ENCODE results near the gene CHL1.
"Not testable (repeated sequence)": the region's sequence is repeated elsewhere in the genome, so short reads cannot be mapped to it uniquely, and the experiment has no call there.

CHL1 gene

DNA sequence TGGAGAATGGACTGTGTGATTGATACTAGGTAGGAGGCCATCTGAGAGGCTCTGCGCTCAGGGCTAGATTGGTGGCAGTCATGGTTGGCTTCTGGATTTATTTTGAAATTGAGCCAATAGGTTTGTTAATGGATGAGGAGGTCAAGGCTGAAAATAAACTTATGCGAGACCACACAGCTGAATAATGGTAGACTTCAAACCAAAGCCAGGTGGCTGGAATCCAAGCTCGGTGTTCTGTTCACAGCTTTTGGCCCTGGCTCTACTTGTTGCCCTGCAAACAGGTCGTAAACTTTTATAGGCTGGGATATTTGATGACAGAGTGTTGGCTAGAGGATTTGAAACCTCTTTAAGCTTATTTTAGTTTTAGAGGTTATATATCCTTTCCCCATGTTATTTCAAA, 160.4 kb downstream of the CHL1 start:
- no peak for DNase-seq (ENCODE audit: low read depth)
- TF ChIP-seq, protein P1, sequence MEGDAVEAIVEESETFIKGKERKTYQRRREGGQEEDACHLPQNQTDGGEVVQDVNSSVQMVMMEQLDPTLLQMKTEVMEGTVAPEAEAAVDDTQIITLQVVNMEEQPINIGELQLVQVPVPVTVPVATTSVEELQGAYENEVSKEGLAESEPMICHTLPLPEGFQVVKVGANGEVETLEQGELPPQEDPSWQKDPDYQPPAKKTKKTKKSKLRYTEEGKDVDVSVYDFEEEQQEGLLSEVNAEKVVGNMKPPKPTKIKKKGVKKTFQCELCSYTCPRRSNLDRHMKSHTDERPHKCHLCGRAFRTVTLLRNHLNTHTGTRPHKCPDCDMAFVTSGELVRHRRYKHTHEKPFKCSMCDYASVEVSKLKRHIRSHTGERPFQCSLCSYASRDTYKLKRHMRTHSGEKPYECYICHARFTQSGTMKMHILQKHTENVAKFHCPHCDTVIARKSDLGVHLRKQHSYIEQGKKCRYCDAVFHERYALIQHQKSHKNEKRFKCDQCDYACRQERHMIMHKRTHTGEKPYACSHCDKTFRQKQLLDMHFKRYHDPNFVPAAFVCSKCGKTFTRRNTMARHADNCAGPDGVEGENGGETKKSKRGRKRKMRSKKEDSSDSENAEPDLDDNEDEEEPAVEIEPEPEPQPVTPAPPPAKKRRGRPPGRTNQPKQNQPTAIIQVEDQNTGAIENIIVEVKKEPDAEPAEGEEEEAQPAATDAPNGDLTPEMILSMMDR (IDR thresholded peaks at IDR 0.05; ENCODE audit: insufficient read depth, low read depth, low read length, missing control alignments): no peak
- no peak overlapping the region for H3K4me3 ChIP-seq (ENCODE audit: low read length)

DNA sequence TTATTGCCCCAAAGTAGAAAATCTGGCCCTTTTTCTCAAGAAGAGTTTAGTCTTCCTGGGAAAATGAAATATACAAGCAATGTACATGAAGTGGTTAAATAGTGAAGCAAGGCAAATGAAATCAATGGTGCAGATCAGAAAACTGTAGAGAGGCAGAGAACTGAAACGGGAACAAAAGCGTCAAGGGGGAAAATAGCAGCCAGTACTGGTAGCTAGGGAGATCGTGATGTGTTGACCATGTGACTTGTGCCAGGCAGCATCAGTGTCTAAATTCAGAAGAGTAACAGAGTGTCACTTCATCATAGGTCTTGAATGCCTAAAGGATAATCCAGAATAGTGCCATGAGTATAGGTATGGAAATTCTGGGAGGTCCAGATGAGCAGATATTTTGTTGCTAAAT, 163.1 kb downstream of the CHL1 start:
- no peak for DNase-seq (ENCODE audit: low read depth)
- TF ChIP-seq, protein P1 (IDR thresholded peaks at IDR 0.05; ENCODE audit: insufficient read depth, low read depth, low read length, missing control alignments): no peak
- no peak overlapping the region for H3K4me3 ChIP-seq (ENCODE audit: low read length)

DNA sequence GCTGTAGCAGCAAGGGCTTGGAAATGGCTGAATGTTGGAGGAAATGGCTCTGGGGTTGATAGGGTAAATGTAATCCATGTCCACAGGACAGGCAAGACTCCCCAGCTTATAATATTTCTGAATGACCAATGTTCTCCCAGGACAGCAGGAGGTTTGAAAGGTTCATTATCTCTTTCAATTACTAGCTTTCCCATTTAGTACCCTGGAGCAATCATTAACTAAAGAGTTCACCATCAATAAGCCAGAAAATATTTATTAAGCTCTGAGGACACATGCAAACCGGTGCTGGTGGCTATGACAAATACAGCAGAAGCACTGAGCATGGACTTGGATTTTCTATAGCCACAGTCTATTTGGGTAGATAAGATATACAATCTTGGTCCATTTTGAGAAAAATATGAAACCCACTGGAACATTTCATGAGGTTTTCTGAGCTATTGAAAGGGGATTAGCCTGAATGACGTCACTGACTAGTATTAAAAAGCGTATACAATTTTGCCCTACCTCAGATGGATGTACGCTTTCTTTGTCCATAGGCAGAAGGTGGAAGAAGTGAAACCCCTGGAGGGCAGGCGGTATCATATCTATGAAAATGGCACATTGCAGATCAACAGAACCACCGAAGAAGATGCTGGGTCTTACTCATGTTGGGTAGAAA, 166.2 kb downstream of the CHL1 start:
- DNase-seq (ENCODE audit: low read depth): no peak
- TF ChIP-seq, protein P1 (IDR thresholded peaks at IDR 0.05; ENCODE audit: insufficient read depth, low read depth, low read length, missing control alignments): no peak
- no peak overlapping the region for H3K4me3 ChIP-seq (ENCODE audit: low read length)

DNA sequence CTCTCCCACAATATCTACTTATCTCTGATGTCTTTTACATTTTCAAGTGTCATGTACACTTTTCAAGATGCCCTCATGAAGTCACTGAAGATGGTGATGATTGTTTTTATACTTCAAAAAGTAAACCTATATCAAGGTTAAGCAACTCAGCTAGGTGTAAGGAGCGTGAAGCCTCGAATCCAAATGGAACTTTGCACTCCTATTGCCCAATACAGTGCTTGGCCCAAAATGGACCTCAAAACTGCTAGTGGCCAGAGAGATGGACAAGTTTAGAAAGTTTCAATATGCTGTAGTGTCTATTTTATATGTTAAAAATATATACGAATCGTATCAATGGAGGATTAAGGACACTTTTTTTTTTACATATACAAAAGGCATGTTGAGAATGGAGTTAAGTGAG, 167.7 kb downstream of the CHL1 start:
- DNase-seq (ENCODE audit: low read depth): no peak
- no peak overlapping the region for H3K4me3 ChIP-seq (ENCODE audit: low read length)
- TF ChIP-seq, protein P1 (IDR thresholded peaks at IDR 0.05; ENCODE audit: insufficient read depth, low read depth, low read length, missing control alignments): no peak

DNA sequence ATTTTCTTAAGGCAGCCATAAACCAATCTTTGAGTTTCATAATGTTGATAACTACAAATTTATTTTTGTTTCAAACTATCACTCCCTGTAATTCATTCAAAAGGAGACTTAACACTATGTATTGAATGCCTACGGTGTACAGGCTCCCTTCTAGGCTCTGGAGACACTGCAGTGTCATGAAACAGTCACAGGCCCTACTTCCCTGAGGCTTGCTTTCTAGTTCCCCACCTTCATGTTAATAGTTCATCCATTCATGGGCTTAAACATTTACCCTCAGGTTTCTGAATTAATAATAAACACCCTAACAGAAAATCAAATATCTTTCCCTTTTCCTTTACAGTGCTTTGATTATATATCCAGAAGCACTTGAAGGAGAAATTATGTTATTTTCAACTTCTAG, 168.7 kb downstream of the CHL1 start:
- no peak overlapping the region for H3K4me3 ChIP-seq (ENCODE audit: low read length)
- no peak for DNase-seq (ENCODE audit: low read depth)
- TF ChIP-seq, protein P1 (IDR thresholded peaks at IDR 0.05; ENCODE audit: insufficient read depth, low read depth, low read length, missing control alignments): no peak

DNA sequence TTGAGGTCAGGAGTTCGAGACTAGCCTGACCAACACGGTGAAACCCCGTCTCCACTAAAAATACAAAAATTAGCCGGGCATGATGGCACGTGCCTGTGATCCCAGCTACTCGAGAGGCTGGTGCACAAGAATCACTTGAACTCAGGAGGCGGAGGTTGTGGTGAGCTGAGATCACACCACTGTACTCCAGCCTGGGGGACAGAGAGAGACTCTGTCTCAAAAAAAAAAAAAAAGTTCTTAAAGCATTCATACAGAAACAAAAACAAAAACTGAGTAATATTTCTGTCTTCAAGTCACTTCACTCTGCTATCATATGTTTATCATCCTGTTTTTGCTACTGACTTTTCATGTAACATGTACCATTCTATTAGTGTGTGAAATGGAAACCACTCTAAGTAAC, 169.7 kb downstream of the CHL1 start:
- not testable (repeated sequence) for H3K4me3 ChIP-seq (ENCODE audit: low read length); DNase-seq (ENCODE audit: low read depth)

DNA sequence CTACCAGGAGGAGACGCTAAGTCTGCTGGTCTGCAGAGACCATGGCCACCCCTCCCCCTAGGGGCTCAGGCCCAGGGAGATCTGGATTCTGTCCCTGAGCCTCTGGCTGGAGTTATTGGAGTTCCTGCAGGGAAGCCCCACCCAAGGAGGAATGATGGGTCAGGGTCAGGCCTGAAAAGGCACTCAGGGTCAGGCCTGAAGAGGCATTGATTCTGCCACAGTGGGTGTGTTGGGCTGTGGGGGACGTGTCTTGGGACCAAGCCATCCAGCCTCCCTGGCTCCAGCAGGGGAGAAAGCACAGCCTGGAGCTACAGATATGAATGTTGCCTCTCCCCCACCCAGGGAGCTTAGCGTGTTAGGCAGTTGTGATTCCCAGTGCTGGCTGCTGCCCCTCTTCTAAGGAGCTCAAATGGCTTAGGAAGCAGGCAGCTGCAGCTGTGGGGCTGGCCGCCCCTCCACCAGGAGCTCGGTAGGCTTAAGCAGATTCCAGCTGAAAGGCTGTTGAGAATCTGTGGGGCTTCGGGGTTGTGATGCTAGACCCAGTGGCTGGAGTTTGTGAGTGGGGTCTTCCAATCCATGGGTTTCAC, 176.7 kb downstream of the CHL1 start:
- no peak for DNase-seq (ENCODE audit: low read depth)
- H3K4me3 ChIP-seq (ENCODE audit: low read length): no peak overlapping the region
- TF ChIP-seq, protein P1 (IDR thresholded peaks at IDR 0.05; ENCODE audit: insufficient read depth, low read depth, low read length, missing control alignments): no peak

Measured in epithelial cell of esophagus (primary cell).